ENCODE measurements around the gene ZNF76. TPM values are rescaled to one million over a fixed set of nuclear protein-coding genes. Genes with fewer than 3 reads are reported as not detected.

ZNF76 gene
- total and polyA plus RNA-seq, 2 of the 13 experiments (the other 11 are each of a cell fraction or from before 2014, with no cell fraction given) = 13.2 to 26.4 TPM

DNA sequence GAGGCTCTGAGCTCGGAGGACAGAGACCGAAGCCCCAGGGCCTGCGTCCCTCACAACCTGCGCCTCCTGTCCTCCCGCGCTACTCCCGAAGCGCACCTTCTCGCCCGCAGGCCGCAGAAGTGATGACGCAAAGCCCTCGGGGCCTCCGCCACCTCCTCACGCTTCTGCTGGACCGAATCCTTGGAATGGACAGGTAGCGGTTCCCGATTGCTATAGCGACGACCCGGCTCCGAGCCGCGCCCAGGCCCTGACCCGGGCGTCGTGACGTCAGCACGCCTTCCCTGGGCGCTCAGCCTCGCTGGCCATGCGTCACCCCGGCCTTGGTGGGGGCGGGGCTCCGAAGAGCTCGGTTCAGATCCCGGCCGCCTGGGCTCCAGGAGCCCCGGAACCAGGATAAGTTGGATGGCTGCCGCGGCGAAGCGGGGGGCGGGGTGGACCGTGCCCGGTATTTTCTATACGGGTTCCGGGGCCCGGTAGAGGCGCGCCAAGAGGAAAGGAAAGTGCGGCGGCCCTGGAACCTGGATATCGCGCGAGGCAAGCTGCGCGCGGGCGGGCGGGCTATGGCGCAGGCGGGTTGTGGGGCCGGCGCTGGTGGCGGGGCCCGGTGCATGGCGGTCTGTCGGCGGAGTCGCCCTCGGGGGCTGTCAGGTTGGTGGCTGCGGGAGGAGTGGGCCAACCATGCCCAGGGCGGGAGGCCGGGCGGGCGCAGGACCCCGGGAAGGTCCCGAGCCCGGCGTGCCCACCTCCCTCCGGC lies at the start of gene ZNF76 (continued):
- TF ChIP-seq RAD21 (CRISPR knock-in tag; IDR thresholded peaks at IDR 0.05) (no peak; the same call in none of the 2 replicates), ZNF770 (CRISPR knock-in tag; IDR thresholded peaks at IDR 0.05) (peak; percentile 82), ZNF503 (CRISPR knock-in tag; IDR thresholded peaks at IDR 0.05) (peak; percentile 95), TAF15 (IDR thresholded peaks at IDR 0.05; ENCODE audit: low read depth, low read length, poor library complexity, severe bottlenecking) (peak; percentile 72), TCF7L2 (IDR thresholded peaks at IDR 0.05; ENCODE audit: low read depth, low read length) (no peak), ZNF597 (CRISPR knock-in tag; IDR thresholded peaks at IDR 0.05) (no peak), MTERF4 (CRISPR knock-in tag; IDR thresholded peaks at IDR 0.05) (peak; percentile 79; the same call in 1 of the 2 replicates), GATAD2A (CRISPR knock-in tag; IDR thresholded peaks at IDR 0.05) (peak; percentile 83), ZBTB34 (CRISPR knock-in tag; IDR thresholded peaks at IDR 0.05) (peak; percentile 96), ZFAT (CRISPR knock-in tag; conservative IDR thresholded peaks at IDR 0.05) (0 out of 2 replicates have a peak, but pooled peaks have one; percentile 19), PRMT3 (CRISPR knock-in tag; IDR thresholded peaks at IDR 0.05; ENCODE audit: borderline replicate concordance, low read depth) (0 out of 2 replicates have a peak, but pooled peaks have one; percentile 26), CHD2 (IDR thresholded peaks at IDR 0.05; ENCODE audit: low read depth, low read length) (peak; percentile 81), NFYC (CRISPR knock-in tag; IDR thresholded peaks at IDR 0.05) (peak; percentile 64), PBX2 (CRISPR knock-in tag; IDR thresholded peaks at IDR 0.05) (0 out of 2 replicates have a peak, but pooled peaks have one; percentile 13), NKX3-1 (CRISPR knock-in tag; IDR thresholded peaks at IDR 0.05) (peak; percentile 93), CHCHD3 (CRISPR knock-in tag; IDR thresholded peaks at IDR 0.05) (peak; percentile 92; the same call in 1 of the 2 replicates), FOXC1 (CRISPR knock-in tag; IDR thresholded peaks at IDR 0.05; ENCODE audit: borderline replicate concordance) (peak; percentile 89), ZMAT3 (CRISPR knock-in tag; conservative IDR thresholded peaks at IDR 0.05) (peak; percentile 97), FOXO1 (CRISPR knock-in tag; IDR thresholded peaks at IDR 0.05) (peak; percentile 54), HMG20A (CRISPR knock-in tag; IDR thresholded peaks at IDR 0.05; ENCODE audit: borderline replicate concordance) (no peak; the same call in 1 of the 2 replicates)
